GM12878 (cell line): ENCODE results near the gene C11orf52. TPM values are rescaled to one million over a fixed set of nuclear protein-coding genes. Genes with fewer than 3 reads are reported as not detected.

Source experiments
- BMI1 ChIP-seq: fragments of 450-650 bp; IDR thresholded peaks from 2 replicates; pipeline ENCODE4 v1.6.1; 2016; ENCODE audit warnings: mild to moderate bottlenecking, moderate library complexity, borderline replicate concordance
- CHD1 ChIP-seq: IDR thresholded peaks from 2 replicates; pipeline ENCODE4 v1.6.1; 2012; ENCODE audit warnings: low read depth, low read length, improper control_type of control experiment
- FOS ChIP-seq: IDR thresholded peaks from 3 replicates; pipeline ENCODE4 v1.6.1; 2011; ENCODE audit warnings: borderline replicate concordance; ENCODE audit not compliant: insufficient read length; ENCODE audit errors: extremely low read depth
- HDGF ChIP-seq: fragments of 450-650 bp; IDR thresholded peaks from 2 replicates; pipeline ENCODE4 v1.6.1; 2016; ENCODE audit warnings: antibody characterized with exemption
- IKZF1 ChIP-seq: fragments of 450-650 bp; conservative IDR thresholded peaks from 2 replicates; pipeline ENCODE4 v1.6.1; 2017; ENCODE audit warnings: antibody characterized with exemption, mild to moderate bottlenecking
- MLLT1 ChIP-seq: fragments of 450-650 bp; IDR thresholded peaks from 2 replicates; pipeline ENCODE4 v1.6.1; 2016; ENCODE audit warnings: mild to moderate bottlenecking
- NR2C2 ChIP-seq: IDR thresholded peaks from 2 replicates; pipeline ENCODE4 v1.6.1; 2011; ENCODE audit warnings: borderline replicate concordance, low read depth; ENCODE audit not compliant: control insufficient read depth, insufficient read length
- PAX8 ChIP-seq: fragments of 450-650 bp; IDR thresholded peaks from 2 replicates; pipeline ENCODE4 v1.6.1; 2017; ENCODE audit warnings: mild to moderate bottlenecking, moderate library complexity
- POLR2AphosphoS5 ChIP-seq: IDR thresholded peaks from 2 replicates; pipeline ENCODE4 v1.6.1; 2011; ENCODE audit warnings: mild to moderate bottlenecking, low read length, inconsistent platforms
- RAD21 ChIP-seq: IDR thresholded peaks from 2 replicates; pipeline ENCODE4 v1.6.1; 2011; ENCODE audit warnings: mild to moderate bottlenecking, low read depth, low read length, moderate library complexity; ENCODE audit not compliant: insufficient read depth
- RCOR1 ChIP-seq: conservative IDR thresholded peaks from 2 replicates; pipeline ENCODE4 v1.6.1; 2012; ENCODE audit warnings: low read depth, low read length, improper control_type of control experiment
- STAT1 ChIP-seq: fragments of 450-650 bp; conservative IDR thresholded peaks from 2 replicates; pipeline ENCODE4 v1.6.1; 2014; ENCODE audit warnings: antibody characterized with exemption, mild to moderate bottlenecking
- TCF12 ChIP-seq: IDR thresholded peaks from 2 replicates; pipeline ENCODE4 v1.6.1; 2011; ENCODE audit warnings: low read depth, mild to moderate bottlenecking, low read length
- ZNF274 ChIP-seq: IDR thresholded peaks from one replicate; pipeline ENCODE4 v1.8.0; 2011; ENCODE audit not compliant: insufficient read length, insufficient read depth
- ZNF384 ChIP-seq: IDR thresholded peaks from 2 replicates; pipeline ENCODE4 v1.6.1; 2012; ENCODE audit warnings: low read depth, mild to moderate bottlenecking, low read length, improper control_type of control experiment, borderline replicate concordance
- polyA plus RNA-seq, 11 experiments: library from polyadenylated mRNA; depleted of rRNA in 4 of 11; unstranded in 6 of 11; stranded (reverse) in 5 of 11; fragments of >200 nt; fragmentation: Nextera tagmentation in 4 of 11; fragmentation: Illumina TruSeq in 1 of 11; extraction: Ambion mirVana in 4 of 11; extraction: Trizol in 1 of 11; gene quantifications; 1 replicate in 1 of 11; 2 replicates in 10 of 11; pipeline versions ENCODE4 v1.2.1 to v1.2.3, GENCODE V29; 2011 to 2016; ENCODE audit warnings: inconsistent platforms in 2 of 11, missing spikeins in 2 of 11, low read depth in 1 of 11
- total RNA-seq, 4 experiments: library from RNA; depleted of rRNA in 3 of 4; stranded (reverse); fragments of >200 nt in 3 of 4; fragmentation: Illumina TruSeq in 1 of 4; extraction: Trizol in 1 of 4; gene quantifications; 2 replicates each; pipeline versions ENCODE4 v1.2.1 to v1.2.3, GENCODE V29; 2013 to 2021
- TF ChIP-seq, protein P1 (sequence below): fragments of 450-650 bp; IDR thresholded peaks from 2 replicates; pipeline ENCODE4 v1.6.1; 2017; ENCODE audit warnings: mild to moderate bottlenecking, moderate library complexity
- TF ChIP-seq, protein P2 (sequence below): fragments of 450-650 bp; IDR thresholded peaks from 2 replicates; pipeline ENCODE4 v1.6.1; 2017; ENCODE audit warnings: borderline replicate concordance
- TF ChIP-seq, protein P3 (sequence below): IDR thresholded peaks from 2 replicates; pipeline ENCODE4 v1.6.1; 2011; ENCODE audit warnings: low read depth, mild to moderate bottlenecking, low read length, moderate library complexity, borderline replicate concordance; ENCODE audit errors: extremely low read depth
- TF ChIP-seq, protein P4 (sequence below): fragments of 450-650 bp; formaldehyde crosslinking; IDR thresholded peaks from 2 replicates; pipeline ENCODE4 v1.4.0; 2022; ENCODE audit warnings: mild to moderate bottlenecking, moderate library complexity

C11orf52 gene
- total and polyA plus RNA-seq, 10 of the 15 experiments (the other 5 are each of a cell fraction or from before 2014, with no cell fraction given) = not detected

GRCh38 chr11:111870886-111871692 is 47.6 kb upstream of the C11orf52 start, which contains the start of gene ALG9 (continued):
- TF ChIP-seq, protein P1, sequence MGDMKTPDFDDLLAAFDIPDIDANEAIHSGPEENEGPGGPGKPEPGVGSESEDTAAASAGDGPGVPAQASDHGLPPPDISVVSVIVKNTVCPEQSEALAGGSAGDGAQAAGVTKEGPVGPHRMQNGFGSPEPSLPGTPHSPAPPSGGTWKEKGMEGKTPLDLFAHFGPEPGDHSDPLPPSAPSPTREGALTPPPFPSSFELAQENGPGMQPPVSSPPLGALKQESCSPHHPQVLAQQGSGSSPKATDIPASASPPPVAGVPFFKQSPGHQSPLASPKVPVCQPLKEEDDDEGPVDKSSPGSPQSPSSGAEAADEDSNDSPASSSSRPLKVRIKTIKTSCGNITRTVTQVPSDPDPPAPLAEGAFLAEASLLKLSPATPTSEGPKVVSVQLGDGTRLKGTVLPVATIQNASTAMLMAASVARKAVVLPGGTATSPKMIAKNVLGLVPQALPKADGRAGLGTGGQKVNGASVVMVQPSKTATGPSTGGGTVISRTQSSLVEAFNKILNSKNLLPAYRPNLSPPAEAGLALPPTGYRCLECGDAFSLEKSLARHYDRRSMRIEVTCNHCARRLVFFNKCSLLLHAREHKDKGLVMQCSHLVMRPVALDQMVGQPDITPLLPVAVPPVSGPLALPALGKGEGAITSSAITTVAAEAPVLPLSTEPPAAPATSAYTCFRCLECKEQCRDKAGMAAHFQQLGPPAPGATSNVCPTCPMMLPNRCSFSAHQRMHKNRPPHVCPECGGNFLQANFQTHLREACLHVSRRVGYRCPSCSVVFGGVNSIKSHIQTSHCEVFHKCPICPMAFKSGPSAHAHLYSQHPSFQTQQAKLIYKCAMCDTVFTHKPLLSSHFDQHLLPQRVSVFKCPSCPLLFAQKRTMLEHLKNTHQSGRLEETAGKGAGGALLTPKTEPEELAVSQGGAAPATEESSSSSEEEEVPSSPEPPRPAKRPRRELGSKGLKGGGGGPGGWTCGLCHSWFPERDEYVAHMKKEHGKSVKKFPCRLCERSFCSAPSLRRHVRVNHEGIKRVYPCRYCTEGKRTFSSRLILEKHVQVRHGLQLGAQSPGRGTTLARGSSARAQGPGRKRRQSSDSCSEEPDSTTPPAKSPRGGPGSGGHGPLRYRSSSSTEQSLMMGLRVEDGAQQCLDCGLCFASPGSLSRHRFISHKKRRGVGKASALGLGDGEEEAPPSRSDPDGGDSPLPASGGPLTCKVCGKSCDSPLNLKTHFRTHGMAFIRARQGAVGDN = peak; percentile 74; the same call in 1 of the 2 replicates
- TF ChIP-seq RCOR1 (no peak), PAX8 (no peak), TCF12 (no peak), POLR2AphosphoS5 (peak; percentile 70; the same call in 1 of the 2 replicates), CHD1 (no peak), STAT1 (peak; percentile 89; the same call in 1 of the 2 replicates), ZNF384 (peak; percentile 68), RAD21 (no peak), FOS (no peak), BMI1 (no peak), IKZF1 (peak; percentile 70), HDGF (no peak; the same call in 1 of the 2 replicates), MLLT1 (peak; percentile 67), ZNF274 (no peak), NR2C2 (no peak)
- TF ChIP-seq, protein P2, sequence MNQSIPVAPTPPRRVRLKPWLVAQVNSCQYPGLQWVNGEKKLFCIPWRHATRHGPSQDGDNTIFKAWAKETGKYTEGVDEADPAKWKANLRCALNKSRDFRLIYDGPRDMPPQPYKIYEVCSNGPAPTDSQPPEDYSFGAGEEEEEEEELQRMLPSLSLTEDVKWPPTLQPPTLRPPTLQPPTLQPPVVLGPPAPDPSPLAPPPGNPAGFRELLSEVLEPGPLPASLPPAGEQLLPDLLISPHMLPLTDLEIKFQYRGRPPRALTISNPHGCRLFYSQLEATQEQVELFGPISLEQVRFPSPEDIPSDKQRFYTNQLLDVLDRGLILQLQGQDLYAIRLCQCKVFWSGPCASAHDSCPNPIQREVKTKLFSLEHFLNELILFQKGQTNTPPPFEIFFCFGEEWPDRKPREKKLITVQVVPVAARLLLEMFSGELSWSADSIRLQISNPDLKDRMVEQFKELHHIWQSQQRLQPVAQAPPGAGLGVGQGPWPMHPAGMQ = no peak
- TF ChIP-seq, protein P3, sequence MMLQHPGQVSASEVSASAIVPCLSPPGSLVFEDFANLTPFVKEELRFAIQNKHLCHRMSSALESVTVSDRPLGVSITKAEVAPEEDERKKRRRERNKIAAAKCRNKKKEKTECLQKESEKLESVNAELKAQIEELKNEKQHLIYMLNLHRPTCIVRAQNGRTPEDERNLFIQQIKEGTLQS = no peak
- TF ChIP-seq, protein P4, sequence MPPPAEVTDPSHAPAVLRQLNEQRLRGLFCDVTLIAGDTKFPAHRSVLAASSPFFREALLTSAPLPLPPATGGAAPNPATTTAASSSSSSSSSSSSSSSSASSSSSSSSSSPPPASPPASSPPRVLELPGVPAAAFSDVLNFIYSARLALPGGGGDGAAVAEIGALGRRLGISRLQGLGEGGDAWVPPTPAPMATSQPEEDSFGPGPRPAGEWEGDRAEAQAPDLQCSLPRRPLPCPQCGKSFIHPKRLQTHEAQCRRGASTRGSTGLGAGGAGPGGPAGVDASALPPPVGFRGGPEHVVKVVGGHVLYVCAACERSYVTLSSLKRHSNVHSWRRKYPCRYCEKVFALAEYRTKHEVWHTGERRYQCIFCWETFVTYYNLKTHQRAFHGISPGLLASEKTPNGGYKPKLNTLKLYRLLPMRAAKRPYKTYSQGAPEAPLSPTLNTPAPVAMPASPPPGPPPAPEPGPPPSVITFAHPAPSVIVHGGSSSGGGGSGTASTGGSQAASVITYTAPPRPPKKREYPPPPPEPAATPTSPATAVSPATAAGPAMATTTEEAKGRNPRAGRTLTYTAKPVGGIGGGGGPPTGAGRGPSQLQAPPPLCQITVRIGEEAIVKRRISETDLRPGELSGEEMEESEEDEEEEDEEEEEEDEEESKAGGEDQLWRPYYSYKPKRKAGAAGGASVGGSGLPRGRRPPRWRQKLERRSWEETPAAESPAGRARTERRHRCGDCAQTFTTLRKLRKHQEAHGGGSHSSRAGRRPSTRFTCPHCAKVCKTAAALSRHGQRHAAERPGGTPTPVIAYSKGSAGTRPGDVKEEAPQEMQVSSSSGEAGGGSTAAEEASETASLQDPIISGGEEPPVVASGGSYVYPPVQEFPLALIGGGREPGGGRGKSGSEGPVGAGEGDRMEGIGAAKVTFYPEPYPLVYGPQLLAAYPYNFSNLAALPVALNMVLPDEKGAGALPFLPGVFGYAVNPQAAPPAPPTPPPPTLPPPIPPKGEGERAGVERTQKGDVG (CRISPR knock-in tag) = no peak
